Activated T-helper 1 cell treated with Interleukin-2 at 50 U/mL for 16 hours (primary cell): ENCODE data around the gene TRMT10B.
"Not testable (repeated sequence)": the region's sequence is repeated elsewhere in the genome, so short reads cannot be mapped to it uniquely, and the experiment has no call there.

ENCODE experiments used
- DNase-seq: peaks from one replicate; pipeline ENCODE4 v3.0.0-alpha.2; 2020; ENCODE audit warnings: low read depth

The TRMT10B gene

GRCh38 chr9:37751704-37752103, 1.9 kb upstream of the TRMT10B start:
- DNase-seq = not testable (repeated sequence)

- DNase-seq = not testable (repeated sequence)
Measured at GRCh38 chr9:37752112-37752511, 1.5 kb upstream of the TRMT10B start.

GRCh38 chr9:37752642-37753488, 740 bp upstream of the TRMT10B start:
- DNase-seq = no peak

GRCh38 chr9:37758747-37759146, 5.1 kb downstream of the TRMT10B start:
- DNase-seq = no peak

GRCh38 chr9:37760416-37761161, 7.0 kb downstream of the TRMT10B start:
- no peak for DNase-seq

- DNase-seq = no peak
Measured at GRCh38 chr9:37761511-37761910, 7.9 kb downstream of the TRMT10B start.

GRCh38 chr9:37765263-37765662, 11.7 kb downstream of the TRMT10B start:
- DNase-seq = not testable (repeated sequence)

GRCh38 chr9:37769306-37769705, 15.7 kb downstream of the TRMT10B start:
- no peak for DNase-seq

GRCh38 chr9:37769995-37770394, 16.4 kb downstream of the TRMT10B start:
- DNase-seq = no peak

GRCh38 chr9:37775216-37775919, 21.8 kb downstream of the TRMT10B start:
- no peak for DNase-seq

- DNase-seq = no peak
Measured at GRCh38 chr9:37776328-37776727, 22.7 kb downstream of the TRMT10B start.

- no peak for DNase-seq
Measured at GRCh38 chr9:37778534-37778933, 24.9 kb downstream of the TRMT10B start.

- no peak for DNase-seq
Measured at GRCh38 chr9:37784291-37784615, 30.6 kb downstream of the TRMT10B start.

GRCh38 chr9:37784616-37785483, 31.2 kb downstream of the TRMT10B start, which contains the start of gene EXOSC3:
Gene EXOSC3, minus strand, starts transcription at chr9:37785064. Its CDS starts 20 bp downstream, at chr9:37785044.
- peak; percentile 80 for DNase-seq

- no peak for DNase-seq
Measured at GRCh38 chr9:37787059-37787458, 33.5 kb downstream of the TRMT10B start.

GRCh38 chr9:37788332-37788731, 34.7 kb downstream of the TRMT10B start:
- no peak for DNase-seq

GRCh38 chr9:37790096-37790495, 36.5 kb downstream of the TRMT10B start:
- no peak for DNase-seq

GRCh38 chr9:37792122-37792521, 38.5 kb downstream of the TRMT10B start:
- DNase-seq = no peak

- DNase-seq = no peak
Measured at GRCh38 chr9:37796232-37796631, 42.6 kb downstream of the TRMT10B start.

- DNase-seq = no peak
Measured at GRCh38 chr9:37798677-37799076, 45.1 kb downstream of the TRMT10B start.

GRCh38 chr9:37800631-37801286, 47.2 kb downstream of the TRMT10B start, which contains the start of gene DCAF10:
Gene DCAF10, plus strand, starts transcription at chr9:37800797. Its CDS starts 70 bp downstream, at chr9:37800867.
- peak; percentile 80 for DNase-seq
